IPS-18a (cell line): ENCODE measurements around the gene COPA.

Source experiments
- H3K27ac ChIP-seq: one replicate; pipeline ENCODE4 v1.5.1; 2013; ENCODE audit warnings: low read length
- H3K27me3 ChIP-seq: one replicate; pipeline ENCODE4 v1.6.1; 2013; ENCODE audit warnings: mild to moderate bottlenecking, low read length; ENCODE audit not compliant: control insufficient read depth, insufficient read depth
- H3K36me3 ChIP-seq: one replicate; pipeline ENCODE4 v1.6.1; 2013; ENCODE audit warnings: low read depth, low read length; ENCODE audit not compliant: control insufficient read depth
- H3K4me1 ChIP-seq: one replicate; pipeline ENCODE4 v1.6.1; 2013; ENCODE audit warnings: low read depth, low read length; ENCODE audit not compliant: control insufficient read depth
- H3K4me3 ChIP-seq: one replicate; pipeline ENCODE4 v1.5.1; 2013; ENCODE audit warnings: low read length
- H3K9ac ChIP-seq: one replicate; pipeline ENCODE4 v1.6.1; 2013; ENCODE audit warnings: mild to moderate bottlenecking, low read length, moderate library complexity
- H3K9me3 ChIP-seq: one replicate; pipeline ENCODE4 v1.6.1; 2013; ENCODE audit warnings: low read depth, low read length; ENCODE audit not compliant: control insufficient read depth

The COPA gene

GRCh38 chr1:160243767-160244166 is 99.3 kb downstream of the COPA start:
- Histone ChIP-seq H3K4me1 (no peaks in the 10 kb centered on the region), H3K27me3 (no peaks in the 10 kb centered on the region), H3K36me3 (peaks cover 31% of the 10 kb centered on the region), H3K9ac (no peak overlapping the region), H3K9me3 (no peaks in the 10 kb centered on the region), H3K4me3 (no peak overlapping the region), H3K27ac (no peak overlapping the region)

DNA sequence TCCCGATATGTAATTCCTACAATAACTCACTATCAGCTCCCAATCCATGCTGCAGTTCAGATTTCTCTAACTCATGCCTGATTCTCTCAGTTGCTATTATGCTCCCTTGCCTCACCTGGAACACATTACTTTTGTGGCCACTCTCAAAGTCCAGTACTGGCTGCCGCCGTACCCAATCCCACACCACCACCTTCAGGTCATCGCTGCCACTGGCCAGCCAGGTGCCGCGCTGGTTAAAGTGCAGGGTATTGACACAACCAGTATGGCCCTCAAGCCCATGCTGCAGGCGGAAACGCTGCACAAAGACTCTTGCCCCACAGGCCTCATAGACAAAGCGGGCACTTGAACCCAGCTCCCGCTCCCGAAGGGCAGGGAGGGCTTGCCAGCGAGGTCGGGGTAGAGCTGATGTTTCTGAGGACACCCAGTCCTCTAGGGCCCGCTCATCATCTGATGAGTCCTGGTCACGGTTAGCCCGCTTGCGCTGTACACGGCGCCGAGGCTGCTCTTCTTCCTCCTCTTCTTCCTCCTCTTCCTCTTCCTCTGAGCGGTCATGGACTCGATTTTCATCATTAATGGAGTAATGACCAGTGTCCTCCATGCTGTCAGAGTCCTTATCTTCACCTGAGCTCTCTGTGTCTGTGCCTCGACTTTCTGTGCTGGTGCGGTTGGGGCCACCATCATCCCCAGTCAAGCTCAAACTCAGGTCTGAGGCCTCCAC is 103.3 kb downstream of the COPA start:
- peaks cover 68% of the 10 kb centered on the region for H3K36me3 ChIP-seq
- no peaks in the 10 kb centered on the region for H3K27me3 ChIP-seq
- H3K9me3 ChIP-seq, result no peaks in the 10 kb centered on the region
- H3K4me1 ChIP-seq, result no peaks in the 10 kb centered on the region
- H3K9ac ChIP-seq, result no peak overlapping the region
- no peak overlapping the region for H3K4me3 ChIP-seq
- no peak overlapping the region for H3K27ac ChIP-seq
